ENCODE results near the gene DUSP16.
"Not testable (repeated sequence)": the region's sequence is repeated elsewhere in the genome, so short reads cannot be mapped to it uniquely, and the experiment has no call there.

Gene DUSP16

GRCh38 chr12:12599750-12600643 lies 37.3 kb upstream of the DUSP16 start:
- Histone ChIP-seq H3K27ac (replicated peaks) (no peak overlapping the region; the same call in 1 of the 2 replicates), H3K4me3 (replicated peaks; ENCODE audit: insufficient read depth, low read length) (no peak overlapping the region), H3K27me3 (ENCODE audit: insufficient read depth, poor library complexity, severe bottlenecking) (no peaks in the 10 kb centered on the region)
- TF ChIP-seq POLR2AphosphoS5 (IDR thresholded peaks at IDR 0.05; ENCODE audit: low read depth) (no peak), SPI1 (IDR thresholded peaks at IDR 0.05; ENCODE audit: borderline replicate concordance, low read depth) (no peak), GABPA (IDR thresholded peaks at IDR 0.05; ENCODE audit: low read depth) (no peak), CTCF (IDR thresholded peaks at IDR 0.05; ENCODE audit: insufficient read depth, low read length) (no peak), REST (IDR thresholded peaks at IDR 0.05; ENCODE audit: insufficient replicate concordance, low read depth) (no peak)
- DNase-seq (ENCODE audit: low read depth in 1 of 2, low spot score in 1 of 2), result no peak

GRCh38 chr12:12598864-12599263 lies 36.2 kb upstream of the DUSP16 start:
- Histone ChIP-seq H3K27ac (replicated peaks) (no peak overlapping the region), H3K27me3 (ENCODE audit: insufficient read depth, poor library complexity, severe bottlenecking) (no peaks in the 10 kb centered on the region), H3K4me3 (replicated peaks; ENCODE audit: insufficient read depth, low read length) (no peak overlapping the region)
- no peak for DNase-seq (ENCODE audit: low read depth in 1 of 2, low spot score in 1 of 2)
- TF ChIP-seq REST (IDR thresholded peaks at IDR 0.05; ENCODE audit: insufficient replicate concordance, low read depth) (no peak), POLR2AphosphoS5 (IDR thresholded peaks at IDR 0.05; ENCODE audit: low read depth) (no peak), GABPA (IDR thresholded peaks at IDR 0.05; ENCODE audit: low read depth) (no peak), SPI1 (IDR thresholded peaks at IDR 0.05; ENCODE audit: borderline replicate concordance, low read depth) (no peak), CTCF (IDR thresholded peaks at IDR 0.05; ENCODE audit: insufficient read depth, low read length) (no peak)

GRCh38 chr12:12596598-12596997 lies 33.9 kb upstream of the DUSP16 start:
- DNase-seq (ENCODE audit: low read depth in 1 of 2, low spot score in 1 of 2); H3K4me3 ChIP-seq (replicated peaks; ENCODE audit: insufficient read depth, low read length); H3K27ac ChIP-seq (replicated peaks); H3K27me3 ChIP-seq (ENCODE audit: insufficient read depth, poor library complexity, severe bottlenecking): not testable (repeated sequence)

- not testable (repeated sequence) for DNase-seq (ENCODE audit: low read depth in 1 of 2, low spot score in 1 of 2); H3K4me3 ChIP-seq (replicated peaks; ENCODE audit: insufficient read depth, low read length); H3K27me3 ChIP-seq (ENCODE audit: insufficient read depth, poor library complexity, severe bottlenecking); H3K27ac ChIP-seq (replicated peaks)
Measured at GRCh38 chr12:12595929-12596328, 33.3 kb upstream of the DUSP16 start.

GRCh38 chr12:12592930-12593329 lies 30.3 kb upstream of the DUSP16 start:
- TF ChIP-seq SPI1 (IDR thresholded peaks at IDR 0.05; ENCODE audit: borderline replicate concordance, low read depth) (no peak), GABPA (IDR thresholded peaks at IDR 0.05; ENCODE audit: low read depth) (no peak), CTCF (IDR thresholded peaks at IDR 0.05; ENCODE audit: insufficient read depth, low read length) (no peak), POLR2AphosphoS5 (IDR thresholded peaks at IDR 0.05; ENCODE audit: low read depth) (no peak), REST (IDR thresholded peaks at IDR 0.05; ENCODE audit: insufficient replicate concordance, low read depth) (no peak)
- H3K27ac ChIP-seq (replicated peaks), result no peak overlapping the region
- no peaks in the 10 kb centered on the region for H3K27me3 ChIP-seq (ENCODE audit: insufficient read depth, poor library complexity, severe bottlenecking)
- no peak overlapping the region for H3K4me3 ChIP-seq (replicated peaks; ENCODE audit: insufficient read depth, low read length)
- DNase-seq (ENCODE audit: low read depth in 1 of 2, low spot score in 1 of 2), result no peak
